ENCODE data around the gene POLD2. TPM values are rescaled to one million over a fixed set of nuclear protein-coding genes. Genes with fewer than 3 reads are reported as not detected.

The POLD2 gene
- total RNA-seq (60.0 TPM), polyA plus RNA-seq (ENCODE audit: insufficient read depth, low read depth, low replicate concordance) (119 TPM)
- long read RNA-seq, donor 1, transcript POLD2-218 (11 exons, 1,619 nt) = major isoform, 20 of 75 reads
- long read RNA-seq, donor 1, partial matches to known transcripts = 48 of 75 reads
- long read RNA-seq, donor 1, other reads (novel, unspliced or antisense) = 0 of 75 reads
- long read RNA-seq, donor 2, transcript POLD2-218 (11 exons, 1,619 nt) = major isoform, 15 of 49 reads
- long read RNA-seq, donor 2, partial matches to known transcripts = 25 of 49 reads
- long read RNA-seq, donor 2, other reads (novel, unspliced or antisense) = 0 of 49 reads
- long read RNA-seq, donor 3, transcript POLD2-218 (11 exons, 1,619 nt) = major isoform, 26 of 52 reads
- long read RNA-seq, donor 3, partial matches to known transcripts = 20 of 52 reads
- long read RNA-seq, donor 3, other reads (novel, unspliced or antisense) = 0 of 52 reads
- long read RNA-seq, donor 4, transcript POLD2-218 (11 exons, 1,619 nt) = major isoform, 23 of 36 reads
- long read RNA-seq, donor 4, partial matches to known transcripts = 5 of 36 reads
- long read RNA-seq, donor 4, other reads (novel, unspliced or antisense) = 0 of 36 reads
- long read RNA-seq, donor 5 = 0 reads
- long read RNA-seq, donor 6, transcript POLD2-218 (11 exons, 1,619 nt) = major isoform, 5 of 7 reads
- long read RNA-seq, donor 6, partial matches to known transcripts = 0 of 7 reads
- long read RNA-seq, donor 6, other reads (novel, unspliced or antisense) = 0 of 7 reads
- long read RNA-seq, donor 7, transcript POLD2-218 (11 exons, 1,619 nt) = major isoform, 35 of 54 reads
- long read RNA-seq, donor 7, partial matches to known transcripts = 8 of 54 reads
- long read RNA-seq, donor 7, other reads (novel, unspliced or antisense) = 7 of 54 reads
- long read RNA-seq, donor 8, transcript POLD2-218 (11 exons, 1,619 nt) = major isoform, 20 of 69 reads
- long read RNA-seq, donor 8, transcript POLD2-216 (2 exons, 528 nt) = minor isoform, 6 of 69 reads
- long read RNA-seq, donor 8, partial matches to known transcripts = 39 of 69 reads
- long read RNA-seq, donor 8, other reads (novel, unspliced or antisense) = 0 of 69 reads
- long read RNA-seq, donor 9, transcript POLD2-218 (11 exons, 1,619 nt) = major isoform, 12 of 30 reads
- long read RNA-seq, donor 9, partial matches to known transcripts = 12 of 30 reads
- long read RNA-seq, donor 9, other reads (novel, unspliced or antisense) = 0 of 30 reads
- long read RNA-seq, donor 10, transcript POLD2-218 (11 exons, 1,619 nt) = major isoform, 23 of 71 reads
- long read RNA-seq, donor 10, transcript POLD2-216 (2 exons, 528 nt) = minor isoform, 6 of 71 reads
- long read RNA-seq, donor 10, partial matches to known transcripts = 37 of 71 reads
- long read RNA-seq, donor 10, other reads (novel, unspliced or antisense) = 0 of 71 reads

- Histone ChIP-seq H3K27ac (ENCODE audit: low read depth in 2 of 2, low read length in 2 of 2) (peak within 1 kb of the TSS; percentile 78 to 83), H3K4me3 (ENCODE audit: low read length in 3 of 3) (peak within 1 kb of the TSS; percentile 78 to 85 (median 81)), H3K27me3 (ENCODE audit: control insufficient read depth, insufficient read depth, low read length) (no peaks in the 10 kb centered on the region), H3K9ac (ENCODE audit: low read length in 3 of 3) (peak within 1 kb of the TSS; percentile 60 to 77 (median 77)), H3K36me3 (ENCODE audit: control insufficient read depth in 2 of 3, insufficient read depth in 3 of 3, low read length in 3 of 3) (peaks cover 0 to 4% (median 3%) of the 10 kb centered on the region in 3 donors), H3K9me3 (ENCODE audit: control insufficient read depth in 2 of 3, insufficient read depth in 1 of 3, low read length in 3 of 3) (no peaks in the 10 kb centered on the region), H3K4me1 (ENCODE audit: control insufficient read depth in 2 of 3, insufficient read depth in 2 of 3, low read depth in 1 of 3, low read length in 3 of 3) (peaks cover 0 to 7% (median 4%) of the 10 kb centered on the region in 3 donors)
- peak; percentile 98 to 99 (median 99) for DNase-seq
- peak; percentile 32 for FAIRE-seq
- intact Hi-C loops (cut with DNase I) = no loop called here
- TF ChIP-seq CTCF (IDR thresholded peaks at IDR 0.05; ENCODE audit: borderline replicate concordance, extremely low read depth, insufficient read depth) = peak; percentile 0
Observed at GRCh38 chr7:44123190-44124003, at the start of gene POLD2. Gene POLD2 (minus strand): TSS chr7:44123548. CDS start chr7:44122053, 1,495 bp downstream.

GRCh38 chr7:44172803-44173424, 49.6 kb upstream of the POLD2 start:
- no peak overlapping the region for H3K27ac ChIP-seq (ENCODE audit: low read depth in 2 of 2, low read length in 2 of 2)
- no peaks in the 10 kb centered on the region for H3K4me1 ChIP-seq (ENCODE audit: control insufficient read depth in 2 of 3, insufficient read depth in 2 of 3, low read depth in 1 of 3, low read length in 3 of 3)
- TF ChIP-seq CTCF (IDR thresholded peaks at IDR 0.05; ENCODE audit: borderline replicate concordance, extremely low read depth, insufficient read depth) = no peak
- H3K36me3 ChIP-seq (ENCODE audit: control insufficient read depth in 2 of 3, insufficient read depth in 3 of 3, low read length in 3 of 3) = no peaks in the 10 kb centered on the region
- intact Hi-C loops (cut with DNase I) = no loop called here
- no peaks in the 10 kb centered on the region for H3K27me3 ChIP-seq (ENCODE audit: control insufficient read depth, insufficient read depth, low read length)
- no peak overlapping the region for H3K9ac ChIP-seq (ENCODE audit: low read length in 3 of 3)
- no peaks in the 10 kb centered on the region for H3K9me3 ChIP-seq (ENCODE audit: control insufficient read depth in 2 of 3, insufficient read depth in 1 of 3, low read length in 3 of 3)
- DNase-seq = no peak
- FAIRE-seq = no peak
- H3K4me3 ChIP-seq (ENCODE audit: low read length in 3 of 3) = no peak overlapping the region
